Chondrocyte (in vitro differentiated cells): ENCODE data around the gene MYCL. TPM values are rescaled to one million over a fixed set of nuclear protein-coding genes. Genes with fewer than 3 reads are reported as not detected.

Experiments used
- DNase-seq: peaks from one replicate; pipeline ENCODE4 v3.0.0; 2021; ENCODE audit warnings: mixed read lengths, low spot score
- H3K27ac Mint-ChIP-seq: one replicate; pipeline ENCODE4 v1.8.0; 2021; ENCODE audit warnings: mild to moderate bottlenecking, moderate library complexity, mixed read lengths; ENCODE audit not compliant: unreplicated experiment
- H3K27me3 Mint-ChIP-seq: 2 replicates; pipeline ENCODE4 v1.8.0; 2021; ENCODE audit warnings: low read depth, mixed read lengths
- H3K36me3 Mint-ChIP-seq: 2 replicates; pipeline ENCODE4 v1.8.0; 2021; ENCODE audit warnings: low read depth, mixed read lengths
- H3K4me1 Mint-ChIP-seq: 2 replicates; pipeline ENCODE4 v1.8.0; 2021; ENCODE audit warnings: low read depth, mild to moderate bottlenecking, mixed read lengths
- H3K4me3 Mint-ChIP-seq: one replicate; pipeline ENCODE4 v1.8.0; 2021; ENCODE audit warnings: mild to moderate bottlenecking, moderate library complexity, mixed read lengths; ENCODE audit not compliant: unreplicated experiment
- H3K9me3 Mint-ChIP-seq: 2 replicates; pipeline ENCODE4 v1.8.0; 2021; ENCODE audit warnings: low read depth, mixed read lengths
- total RNA-seq: library from RNA; stranded (reverse); gene quantifications from 3 replicates; pipeline ENCODE4 v1.2.1, GENCODE V29; 2021
- TF ChIP-seq, protein P1 (sequence below): fragments of 200-600 bp; sonication (generic); IDR thresholded peaks from 2 replicates; pipeline ENCODE4 v1.5.0; 2021; ENCODE audit warnings: antibody characterized with exemption, mild to moderate bottlenecking, moderate library complexity

Gene MYCL
- total RNA-seq, 1 donor from 2014 or later, result 0.47 TPM

DNA sequence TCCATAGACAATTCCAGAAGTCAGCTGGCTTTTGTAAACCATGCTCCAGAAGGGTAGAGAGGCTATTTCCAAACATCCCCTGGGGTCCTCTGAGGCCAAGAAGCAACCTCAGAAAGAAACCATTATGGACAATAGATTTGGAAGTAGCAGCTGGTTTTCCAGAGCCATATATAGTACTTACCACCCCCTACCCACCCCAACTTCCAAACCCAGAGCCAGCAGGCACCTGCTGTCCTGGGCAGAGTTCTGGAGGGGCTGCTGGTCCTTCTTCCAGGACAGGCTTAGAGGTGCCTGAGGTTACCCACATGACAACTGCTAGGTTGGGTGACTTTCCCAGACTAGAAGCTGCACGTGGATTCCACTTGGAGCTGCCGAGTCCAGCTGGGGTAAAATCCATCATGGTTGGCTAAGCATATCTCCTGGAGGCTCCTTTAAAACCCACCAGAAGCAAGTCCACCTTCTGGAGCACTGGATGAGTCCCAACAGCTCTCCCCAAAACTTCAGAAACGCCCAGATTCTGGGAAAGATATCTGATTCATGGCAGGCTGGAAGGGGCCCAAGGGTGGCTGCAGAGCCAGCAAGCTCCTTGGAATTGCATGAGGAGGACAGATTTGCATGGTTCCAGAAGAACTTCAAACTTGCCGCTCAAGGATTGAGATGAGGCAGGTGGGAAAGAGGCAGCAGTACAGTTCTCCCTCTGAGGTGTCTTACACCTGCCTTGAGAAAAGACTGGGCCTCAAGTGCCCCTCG, 5.8 kb downstream of the MYCL start:
- Mint-ChIP-seq H3K4me3 (no peak overlapping the region), H3K9me3 (no peaks in the 10 kb centered on the region), H3K27me3 (peaks cover 20% of the 10 kb centered on the region), H3K4me1 (peaks cover 42% of the 10 kb centered on the region), H3K36me3 (no peaks in the 10 kb centered on the region), H3K27ac (no peak overlapping the region)
- no peak for DNase-seq
- TF ChIP-seq, protein P1, sequence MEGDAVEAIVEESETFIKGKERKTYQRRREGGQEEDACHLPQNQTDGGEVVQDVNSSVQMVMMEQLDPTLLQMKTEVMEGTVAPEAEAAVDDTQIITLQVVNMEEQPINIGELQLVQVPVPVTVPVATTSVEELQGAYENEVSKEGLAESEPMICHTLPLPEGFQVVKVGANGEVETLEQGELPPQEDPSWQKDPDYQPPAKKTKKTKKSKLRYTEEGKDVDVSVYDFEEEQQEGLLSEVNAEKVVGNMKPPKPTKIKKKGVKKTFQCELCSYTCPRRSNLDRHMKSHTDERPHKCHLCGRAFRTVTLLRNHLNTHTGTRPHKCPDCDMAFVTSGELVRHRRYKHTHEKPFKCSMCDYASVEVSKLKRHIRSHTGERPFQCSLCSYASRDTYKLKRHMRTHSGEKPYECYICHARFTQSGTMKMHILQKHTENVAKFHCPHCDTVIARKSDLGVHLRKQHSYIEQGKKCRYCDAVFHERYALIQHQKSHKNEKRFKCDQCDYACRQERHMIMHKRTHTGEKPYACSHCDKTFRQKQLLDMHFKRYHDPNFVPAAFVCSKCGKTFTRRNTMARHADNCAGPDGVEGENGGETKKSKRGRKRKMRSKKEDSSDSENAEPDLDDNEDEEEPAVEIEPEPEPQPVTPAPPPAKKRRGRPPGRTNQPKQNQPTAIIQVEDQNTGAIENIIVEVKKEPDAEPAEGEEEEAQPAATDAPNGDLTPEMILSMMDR, result no peak

DNA sequence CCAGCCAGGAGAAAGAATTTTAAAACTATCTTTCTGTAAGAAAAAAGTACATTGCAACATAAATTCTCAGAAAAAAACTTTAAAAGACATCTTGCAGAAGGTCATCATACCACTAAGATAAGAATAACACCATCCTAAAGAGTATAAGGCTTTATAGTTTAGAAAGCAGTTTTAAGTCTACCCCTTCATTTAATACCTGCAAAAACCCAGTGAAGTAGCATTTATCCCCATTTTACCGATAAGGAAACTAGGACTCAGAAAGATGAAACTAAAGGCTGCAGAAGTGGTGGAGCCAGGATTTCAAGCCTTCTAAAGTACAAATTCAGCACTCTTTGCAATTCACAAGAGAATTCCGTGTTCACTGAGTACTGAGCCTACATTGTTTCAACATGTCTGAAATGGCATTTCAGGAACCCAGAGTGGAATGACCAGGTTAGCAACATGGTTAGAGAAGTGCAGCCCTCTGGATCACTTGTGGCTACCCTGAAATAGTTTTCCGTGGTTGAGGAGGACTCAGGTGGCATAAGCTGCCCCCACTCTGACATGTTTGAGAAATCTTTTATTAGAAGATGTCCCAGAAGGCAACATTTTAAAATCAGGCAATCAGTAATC, 6.7 kb downstream of the MYCL start:
- peaks cover 39% of the 10 kb centered on the region for H3K4me1 Mint-ChIP-seq
- peaks cover 14% of the 10 kb centered on the region for H3K27me3 Mint-ChIP-seq
- no peaks in the 10 kb centered on the region for H3K36me3 Mint-ChIP-seq
- DNase-seq, result no peak
- H3K9me3 Mint-ChIP-seq, result no peaks in the 10 kb centered on the region
- no peak overlapping the region for H3K4me3 Mint-ChIP-seq
- TF ChIP-seq, protein P1, result no peak
- no peak overlapping the region for H3K27ac Mint-ChIP-seq

DNA sequence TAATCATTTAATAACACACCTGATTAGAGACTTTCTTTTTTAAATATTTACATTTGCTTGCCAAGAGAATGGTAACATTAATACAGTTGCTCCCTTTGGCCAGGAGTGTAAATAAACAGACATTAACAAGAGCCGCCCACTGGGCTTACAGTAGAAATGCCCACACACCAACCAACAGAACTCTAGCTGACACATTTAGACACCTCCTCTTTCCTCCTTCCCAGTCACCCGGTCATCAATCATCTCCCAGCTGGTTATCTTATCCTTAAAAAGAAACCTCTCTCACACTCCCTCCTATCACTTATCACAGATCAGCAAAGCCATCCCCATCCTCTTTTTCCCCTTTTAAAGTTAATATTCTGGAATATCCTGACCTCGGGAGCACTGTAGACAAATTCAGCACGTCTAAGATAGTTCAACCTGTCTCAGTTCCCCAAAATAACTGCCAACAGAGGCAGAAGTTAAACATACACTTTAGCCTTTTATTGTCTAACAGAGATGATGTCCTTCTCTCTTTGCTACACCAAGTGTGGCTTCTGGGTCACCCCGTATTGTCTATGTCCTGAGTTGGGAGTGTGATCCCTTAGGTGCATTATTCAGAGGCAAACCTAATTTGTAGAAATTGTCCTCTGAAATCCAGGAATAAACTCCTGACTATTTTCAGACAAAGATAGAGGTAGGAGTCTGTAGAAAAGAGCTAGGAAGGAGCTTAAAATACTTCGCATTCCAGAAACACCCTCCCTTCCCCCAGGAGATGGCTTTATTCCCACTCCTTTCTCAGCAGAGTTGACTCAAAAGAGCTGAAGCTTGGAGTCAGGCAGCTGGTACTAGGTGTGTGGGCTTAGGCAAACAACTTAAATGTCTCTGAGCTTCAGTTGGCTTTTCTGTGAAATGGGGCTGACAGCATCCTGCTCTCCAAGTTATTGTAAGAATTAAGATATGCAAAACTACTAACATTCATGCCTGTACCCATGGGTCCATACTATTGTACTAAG, 8.8 kb downstream of the MYCL start:
- Mint-ChIP-seq H3K36me3 (no peaks in the 10 kb centered on the region), H3K4me1 (peaks cover 39% of the 10 kb centered on the region), H3K9me3 (no peaks in the 10 kb centered on the region), H3K4me3 (no peak overlapping the region), H3K27me3 (peaks cover 2% of the 10 kb centered on the region), H3K27ac (peak overlapping the region; percentile 65)
- DNase-seq, result no peak
- TF ChIP-seq, protein P1, result no peak

DNA sequence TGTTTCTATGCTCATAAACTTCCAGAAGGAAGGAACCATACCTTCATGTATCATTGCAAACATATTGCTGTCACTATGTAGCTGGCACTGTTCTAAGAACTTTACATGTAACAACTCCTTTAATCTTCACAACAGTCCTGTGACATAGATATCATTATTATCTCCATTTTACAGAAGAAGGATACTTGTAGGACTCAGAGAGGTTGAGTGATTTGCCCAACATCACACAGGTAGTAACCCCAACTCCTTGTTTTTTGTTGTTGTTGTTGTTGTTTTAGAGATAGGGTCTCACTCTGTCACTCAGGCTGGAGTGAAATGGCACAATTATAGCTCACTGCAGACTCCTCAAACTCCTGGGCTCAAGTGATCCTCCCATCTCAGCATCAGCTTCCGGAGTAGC, 10.8 kb downstream of the MYCL start:
- no peak for DNase-seq
- TF ChIP-seq, protein P1, result no peak
- Mint-ChIP-seq H3K36me3 (no peaks in the 10 kb centered on the region), H3K4me1 (peaks cover 31% of the 10 kb centered on the region), H3K4me3 (no peak overlapping the region), H3K27me3 (no peaks in the 10 kb centered on the region), H3K9me3 (no peaks in the 10 kb centered on the region), H3K27ac (no peak overlapping the region)

DNA sequence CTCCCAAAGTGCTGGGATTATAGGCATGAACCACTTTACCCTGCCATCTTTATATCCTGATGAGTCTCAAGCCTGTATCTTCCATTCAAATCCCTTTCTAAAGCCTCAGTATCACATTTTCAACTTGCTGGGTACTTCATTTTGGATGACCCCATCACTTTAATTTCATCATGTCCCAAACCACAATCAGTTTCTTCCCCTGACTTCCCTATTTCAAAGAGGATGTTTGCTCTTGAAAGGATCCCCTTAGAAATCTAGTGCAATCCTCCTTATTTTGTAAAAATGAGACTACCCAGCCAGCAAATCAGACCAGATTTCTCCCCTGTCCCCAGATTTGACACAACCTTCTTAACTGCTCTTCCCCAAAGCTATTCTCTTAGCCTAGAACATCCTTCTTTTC, 11.4 kb downstream of the MYCL start:
- H3K4me1 Mint-ChIP-seq, result peaks cover 30% of the 10 kb centered on the region
- no peaks in the 10 kb centered on the region for H3K9me3 Mint-ChIP-seq
- DNase-seq, result no peak
- H3K36me3 Mint-ChIP-seq, result no peaks in the 10 kb centered on the region
- no peak overlapping the region for H3K27ac Mint-ChIP-seq
- TF ChIP-seq, protein P1, result no peak
- no peaks in the 10 kb centered on the region for H3K27me3 Mint-ChIP-seq
- H3K4me3 Mint-ChIP-seq, result no peak overlapping the region
